AG10803 (cell line): Measurements from ENCODE around the gene KY.

Source experiments
- DNase-seq: peaks from one replicate; pipeline ENCODE4 v3.0.0; 2010; ENCODE audit warnings: low read depth
- H3K4me3 ChIP-seq: 2 replicates; pipeline ENCODE4 v1.5.1; 2011; ENCODE audit warnings: mild to moderate bottlenecking, low read length, control low read depth
- TF ChIP-seq, protein P1 (sequence below): conservative IDR thresholded peaks from 2 replicates; pipeline ENCODE4 v1.5.1; 2011; ENCODE audit warnings: mild to moderate bottlenecking, low read length, control low read depth, inconsistent platforms

KY gene

GRCh38 chr3:134564991-134565390 is 85.8 kb downstream of the KY start:
- no peak overlapping the region for H3K4me3 ChIP-seq
- TF ChIP-seq, protein P1, sequence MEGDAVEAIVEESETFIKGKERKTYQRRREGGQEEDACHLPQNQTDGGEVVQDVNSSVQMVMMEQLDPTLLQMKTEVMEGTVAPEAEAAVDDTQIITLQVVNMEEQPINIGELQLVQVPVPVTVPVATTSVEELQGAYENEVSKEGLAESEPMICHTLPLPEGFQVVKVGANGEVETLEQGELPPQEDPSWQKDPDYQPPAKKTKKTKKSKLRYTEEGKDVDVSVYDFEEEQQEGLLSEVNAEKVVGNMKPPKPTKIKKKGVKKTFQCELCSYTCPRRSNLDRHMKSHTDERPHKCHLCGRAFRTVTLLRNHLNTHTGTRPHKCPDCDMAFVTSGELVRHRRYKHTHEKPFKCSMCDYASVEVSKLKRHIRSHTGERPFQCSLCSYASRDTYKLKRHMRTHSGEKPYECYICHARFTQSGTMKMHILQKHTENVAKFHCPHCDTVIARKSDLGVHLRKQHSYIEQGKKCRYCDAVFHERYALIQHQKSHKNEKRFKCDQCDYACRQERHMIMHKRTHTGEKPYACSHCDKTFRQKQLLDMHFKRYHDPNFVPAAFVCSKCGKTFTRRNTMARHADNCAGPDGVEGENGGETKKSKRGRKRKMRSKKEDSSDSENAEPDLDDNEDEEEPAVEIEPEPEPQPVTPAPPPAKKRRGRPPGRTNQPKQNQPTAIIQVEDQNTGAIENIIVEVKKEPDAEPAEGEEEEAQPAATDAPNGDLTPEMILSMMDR, result no peak
- DNase-seq, result no peak

GRCh38 chr3:134563601-134564000 is 87.2 kb downstream of the KY start:
- H3K4me3 ChIP-seq, result no peak overlapping the region
- DNase-seq, result no peak
- TF ChIP-seq, protein P1, result no peak

DNA sequence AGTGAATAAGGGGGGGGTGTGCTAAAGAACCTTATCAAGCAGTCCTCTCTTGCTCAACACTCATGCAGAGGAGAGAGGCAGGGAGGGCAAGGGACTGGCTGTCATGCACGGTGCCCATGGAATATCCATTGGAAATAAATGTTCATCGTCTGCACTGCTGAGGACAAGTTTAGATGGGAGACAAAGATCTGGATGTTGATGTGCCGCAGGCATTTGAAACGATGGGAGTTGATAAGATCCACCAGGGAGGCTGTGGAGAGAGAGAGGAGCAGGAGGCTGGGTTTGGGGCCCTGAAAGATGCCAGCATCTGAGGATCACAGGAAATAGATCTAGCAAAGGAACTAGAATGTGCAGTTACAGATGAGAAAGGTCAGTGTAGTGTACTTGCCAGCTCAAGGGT is 88.8 kb downstream of the KY start:
- no peak for DNase-seq
- no peak overlapping the region for H3K4me3 ChIP-seq
- TF ChIP-seq, protein P1, result no peak

GRCh38 chr3:134559591-134559990 is 91.2 kb downstream of the KY start:
- no peak overlapping the region for H3K4me3 ChIP-seq
- TF ChIP-seq, protein P1, result no peak
- DNase-seq, result no peak
